Measurements from ENCODE around the gene GPNMB.

GPNMB gene

GRCh38 chr7:23276947-23277346 lies 30.4 kb downstream of the GPNMB start:
- no peak for TF ChIP-seq CTCF (conservative IDR thresholded peaks at IDR 0.05; ENCODE audit: low read length)
- no peak for DNase-seq (ENCODE audit: low read depth)
- no peak overlapping the region for H3K4me3 ChIP-seq (ENCODE audit: low read length)

GRCh38 chr7:23277359-23277989 lies 30.9 kb downstream of the GPNMB start:
- TF ChIP-seq CTCF (conservative IDR thresholded peaks at IDR 0.05; ENCODE audit: low read length), result peak; percentile 97
- peak; percentile 65 for DNase-seq (ENCODE audit: low read depth)

GRCh38 chr7:23279819-23280525 lies 33.4 kb downstream of the GPNMB start:
- no peak overlapping the region for H3K4me3 ChIP-seq (ENCODE audit: low read length)
- no peak for TF ChIP-seq CTCF (conservative IDR thresholded peaks at IDR 0.05; ENCODE audit: low read length)
- DNase-seq (ENCODE audit: low read depth), result no peak

More at GRCh38 chr7:23277359-23277989, 30.9 kb downstream of the GPNMB start:
- no peak overlapping the region for H3K4me3 ChIP-seq (ENCODE audit: low read length)

- no peak for DNase-seq (ENCODE audit: low read depth)
- TF ChIP-seq CTCF (conservative IDR thresholded peaks at IDR 0.05; ENCODE audit: low read length), result no peak
- H3K4me3 ChIP-seq (ENCODE audit: low read length), result no peak overlapping the region
Observed at GRCh38 chr7:23283086-23283485, 36.5 kb downstream of the GPNMB start.

- no peak for TF ChIP-seq CTCF (conservative IDR thresholded peaks at IDR 0.05; ENCODE audit: low read length)
- DNase-seq (ENCODE audit: low read depth), result no peak
Observed at GRCh38 chr7:23284871-23285270, 38.3 kb downstream of the GPNMB start.

GRCh38 chr7:23285657-23286646 lies 39.4 kb downstream of the GPNMB start:
- no peak overlapping the region for H3K4me3 ChIP-seq (ENCODE audit: low read length)
- no peak for DNase-seq (ENCODE audit: low read depth)
- no peak for TF ChIP-seq CTCF (conservative IDR thresholded peaks at IDR 0.05; ENCODE audit: low read length)

More at GRCh38 chr7:23284871-23285270, 38.3 kb downstream of the GPNMB start:
- H3K4me3 ChIP-seq (ENCODE audit: low read length), result no peak overlapping the region
